Smooth muscle cell (in vitro differentiated cells): ENCODE data around the gene LAMA3. TPM values are rescaled to one million over a fixed set of nuclear protein-coding genes. Genes with fewer than 3 reads are reported as not detected.

Experiments used
- DNase-seq: peaks from one replicate; lab custom pipeline; 2025; ENCODE audit not compliant: unreplicated experiment; lab: John Stamatoyannopoulos, UW
- H2AFZ ChIP-seq: fragments of 200-600 bp; sonication (generic); 2 replicates; pipeline ENCODE4 v1.6.0; 2016; ENCODE audit warnings: antibody characterized with exemption, low read depth, mild to moderate bottlenecking
- H3F3A ChIP-seq: fragments of 200-600 bp; sonication (generic); 2 replicates; pipeline ENCODE4 v1.6.0; 2017; ENCODE audit warnings: antibody characterized with exemption, low read depth
- H3K27ac ChIP-seq: fragments of 200-600 bp; sonication (generic); 2 replicates; pipeline ENCODE4 v1.5.1; 2016; ENCODE audit warnings: low read depth, mild to moderate bottlenecking
- H3K27me3 ChIP-seq: fragments of 200-600 bp; sonication (generic); 2 replicates; pipeline ENCODE4 v1.6.1; 2016; ENCODE audit warnings: low read depth, mild to moderate bottlenecking
- H3K36me3 ChIP-seq: fragments of 200-600 bp; sonication (generic); 2 replicates; pipeline ENCODE4 v1.5.1; 2016; ENCODE audit warnings: low read depth
- H3K4me1 ChIP-seq: fragments of 200-600 bp; sonication (generic); 2 replicates; pipeline ENCODE4 v1.5.1; 2016; ENCODE audit warnings: low read depth
- H3K4me2 ChIP-seq: fragments of 200-600 bp; sonication (generic); 2 replicates; pipeline ENCODE4 v1.6.0; 2016; ENCODE audit warnings: mild to moderate bottlenecking
- H3K4me3 ChIP-seq: fragments of 200-600 bp; sonication (generic); 2 replicates; pipeline ENCODE4 v1.5.1; 2016; ENCODE audit warnings: mild to moderate bottlenecking
- H3K79me2 ChIP-seq: fragments of 200-600 bp; sonication (generic); 2 replicates; pipeline ENCODE4 v1.6.0; 2016; ENCODE audit warnings: low read depth, mild to moderate bottlenecking
- H3K9ac ChIP-seq: fragments of 200-600 bp; sonication (generic); 2 replicates; pipeline ENCODE4 v1.6.0; 2016; ENCODE audit warnings: low read depth
- H3K9me3 ChIP-seq: fragments of 200-600 bp; sonication (generic); replicated peaks from 2 replicates; pipeline ENCODE4 v1.5.1; 2016; ENCODE audit warnings: low read depth
- H4K20me1 ChIP-seq: fragments of 200-600 bp; sonication (generic); 2 replicates; pipeline ENCODE4 v1.6.0; 2016; ENCODE audit warnings: low read depth
- WGBS: methylation state at CpG from one replicate; pipeline ENCODE4 v1.1.7; 2016; ENCODE audit warnings: low lambda C conversion rate; 5-methylcytosine and 5-hydroxymethylcytosine counted together
- polyA plus RNA-seq: library from polyadenylated mRNA; unstranded; fragments of >200 nt; fragmentation: Nextera tagmentation; extraction: Ambion mirVana; gene quantifications from 2 replicates; pipeline ENCODE4 v1.2.1, GENCODE V29; 2016
- total RNA-seq: library from RNA; depleted of rRNA; stranded (reverse); fragments of >200 nt; gene quantifications from 2 replicates; pipeline ENCODE4 v1.2.3, GENCODE V29; 2014
- TF ChIP-seq, protein P1 (sequence below): fragments of 200-600 bp; sonication (generic); IDR thresholded peaks from 2 replicates; pipeline ENCODE4 v1.5.1; 2017; ENCODE audit warnings: borderline replicate concordance, mild to moderate bottlenecking, antibody characterized with exemption; ENCODE audit not compliant: insufficient read depth, poor library complexity, severe bottlenecking

LAMA3 gene
- total and polyA plus RNA-seq, 2 experiments from 2014 or later, result 7.8 to 23.1 TPM

DNA sequence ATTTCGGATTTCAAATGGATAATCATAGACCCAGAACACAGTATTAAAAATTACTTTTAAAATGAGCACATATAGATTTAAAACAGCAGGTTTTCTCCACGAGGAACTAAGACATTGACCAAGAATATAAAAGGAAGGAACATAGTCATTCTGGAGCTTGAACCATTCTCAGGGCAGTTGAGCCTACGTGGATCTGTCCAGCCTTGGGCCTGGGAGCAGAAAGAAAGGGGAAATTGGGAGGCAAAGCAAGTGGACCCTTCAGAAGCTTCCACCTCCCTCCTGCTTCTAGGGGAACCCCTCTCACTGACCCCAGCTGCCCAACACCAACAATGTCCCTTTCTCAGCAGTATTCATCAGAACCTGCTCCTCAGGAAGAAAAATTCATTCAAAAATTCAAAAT lies 293.9 kb downstream of the LAMA3 start:
- 79% methylated on average over 3 of the region's 3 CpGs for WGBS
- Histone ChIP-seq H3K27me3 (no peaks in the 10 kb centered on the region), H4K20me1 (no peaks in the 10 kb centered on the region), H3K9ac (no peak overlapping the region), H3K36me3 (no peaks in the 10 kb centered on the region), H2AFZ (no peak overlapping the region), H3F3A (no peaks in the 10 kb centered on the region), H3K9me3 (no peaks in the 10 kb centered on the region), H3K79me2 (no peaks in the 10 kb centered on the region), H3K4me3 (no peak overlapping the region), H3K4me2 (peak overlapping the region; percentile 56), H3K4me1 (peaks cover 27% of the 10 kb centered on the region), H3K27ac (peak overlapping the region; percentile 76)
- no peak for DNase-seq
- TF ChIP-seq, protein P1, sequence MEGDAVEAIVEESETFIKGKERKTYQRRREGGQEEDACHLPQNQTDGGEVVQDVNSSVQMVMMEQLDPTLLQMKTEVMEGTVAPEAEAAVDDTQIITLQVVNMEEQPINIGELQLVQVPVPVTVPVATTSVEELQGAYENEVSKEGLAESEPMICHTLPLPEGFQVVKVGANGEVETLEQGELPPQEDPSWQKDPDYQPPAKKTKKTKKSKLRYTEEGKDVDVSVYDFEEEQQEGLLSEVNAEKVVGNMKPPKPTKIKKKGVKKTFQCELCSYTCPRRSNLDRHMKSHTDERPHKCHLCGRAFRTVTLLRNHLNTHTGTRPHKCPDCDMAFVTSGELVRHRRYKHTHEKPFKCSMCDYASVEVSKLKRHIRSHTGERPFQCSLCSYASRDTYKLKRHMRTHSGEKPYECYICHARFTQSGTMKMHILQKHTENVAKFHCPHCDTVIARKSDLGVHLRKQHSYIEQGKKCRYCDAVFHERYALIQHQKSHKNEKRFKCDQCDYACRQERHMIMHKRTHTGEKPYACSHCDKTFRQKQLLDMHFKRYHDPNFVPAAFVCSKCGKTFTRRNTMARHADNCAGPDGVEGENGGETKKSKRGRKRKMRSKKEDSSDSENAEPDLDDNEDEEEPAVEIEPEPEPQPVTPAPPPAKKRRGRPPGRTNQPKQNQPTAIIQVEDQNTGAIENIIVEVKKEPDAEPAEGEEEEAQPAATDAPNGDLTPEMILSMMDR, result no peak

DNA sequence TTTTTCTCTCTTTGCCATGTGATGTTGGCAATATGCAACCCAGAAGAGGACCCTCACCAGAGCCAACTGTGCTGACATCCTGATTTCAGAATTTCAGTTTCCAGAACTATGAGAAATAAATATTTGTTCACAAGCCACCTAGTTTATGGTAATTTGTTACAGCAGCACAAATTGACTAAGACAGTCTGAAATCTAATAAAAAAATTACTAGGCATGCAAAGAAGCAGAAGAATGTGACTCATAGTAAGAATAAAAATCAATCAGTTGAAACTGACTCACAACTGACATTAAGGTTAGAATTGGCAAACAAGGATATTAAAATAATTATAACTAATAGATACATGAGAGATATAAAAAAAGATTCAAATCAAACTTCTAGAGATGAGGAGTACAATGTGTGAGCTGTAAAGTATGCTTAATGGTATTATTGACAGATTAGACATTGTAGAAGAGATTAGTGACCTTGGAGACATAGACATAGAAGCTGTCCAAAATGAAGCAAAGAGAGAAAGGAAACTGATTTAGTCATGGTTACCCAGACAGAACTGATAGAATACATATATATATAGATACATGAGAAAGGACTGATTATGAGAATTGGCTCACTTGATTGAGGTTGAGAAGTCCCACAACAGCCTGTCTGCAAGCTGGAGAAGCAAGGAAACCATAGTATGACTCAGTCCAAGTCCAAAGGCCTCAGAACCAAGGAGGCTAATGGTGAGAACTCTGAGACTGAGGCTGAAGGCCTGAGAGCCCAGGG lies 297.5 kb downstream of the LAMA3 start:
- Histone ChIP-seq H3K4me3 (no peak overlapping the region), H3K9me3 (no peaks in the 10 kb centered on the region), H2AFZ (no peak overlapping the region), H3K9ac (no peak overlapping the region), H3K36me3 (no peaks in the 10 kb centered on the region), H4K20me1 (no peaks in the 10 kb centered on the region), H3K27me3 (peaks cover 10% of the 10 kb centered on the region), H3F3A (no peaks in the 10 kb centered on the region), H3K79me2 (no peaks in the 10 kb centered on the region), H3K27ac (no peak overlapping the region), H3K4me2 (no peak overlapping the region), H3K4me1 (peaks cover 16% of the 10 kb centered on the region)
- no peak for DNase-seq
- TF ChIP-seq, protein P1, result no peak

DNA sequence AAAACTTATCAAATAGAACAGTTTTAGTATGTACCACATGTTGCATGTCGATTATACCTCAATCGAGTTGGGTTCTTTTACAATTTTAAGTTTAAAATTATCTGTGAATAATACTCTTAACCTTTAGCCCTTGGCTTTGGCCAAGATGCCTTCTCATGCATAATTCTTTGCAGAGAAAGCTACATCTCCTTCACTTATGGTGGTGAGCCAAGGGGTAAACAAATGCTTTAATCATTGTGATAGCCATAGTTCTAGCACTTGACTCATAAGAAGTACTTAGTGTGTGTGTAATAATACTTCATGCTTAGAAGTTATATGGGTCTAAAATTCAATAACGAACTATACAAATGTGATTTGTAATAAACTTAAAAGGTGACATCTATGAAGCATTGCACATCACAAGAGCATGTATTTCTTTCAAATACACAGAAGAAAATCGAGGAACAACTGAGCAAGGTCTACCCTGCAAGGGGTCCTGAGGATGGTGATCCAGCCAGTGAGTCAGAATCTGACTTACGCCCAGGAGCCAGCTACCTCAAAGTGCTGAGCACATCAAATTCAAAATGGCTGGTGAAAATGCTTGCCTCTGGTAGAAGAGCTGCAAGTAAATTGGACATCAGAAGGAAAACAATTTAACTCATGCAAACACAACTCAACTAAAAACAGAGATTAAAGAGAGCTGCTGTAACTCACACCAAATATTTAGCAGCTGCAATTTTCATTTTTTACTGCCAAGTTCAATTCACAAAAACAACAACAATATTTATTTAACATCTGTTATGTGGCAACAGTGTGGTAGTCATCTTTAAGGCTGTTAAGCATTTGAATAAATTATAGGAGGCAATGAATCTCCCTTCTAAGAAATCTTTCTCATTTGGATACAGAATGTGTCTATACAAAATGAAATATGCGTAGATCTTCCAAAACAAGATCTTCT lies 301.5 kb downstream of the LAMA3 start:
- Histone ChIP-seq H4K20me1 (no peaks in the 10 kb centered on the region), H3F3A (no peaks in the 10 kb centered on the region), H3K4me3 (no peak overlapping the region), H3K27me3 (peaks cover 10% of the 10 kb centered on the region), H3K36me3 (no peaks in the 10 kb centered on the region), H3K27ac (no peak overlapping the region), H2AFZ (no peak overlapping the region), H3K4me1 (no peaks in the 10 kb centered on the region), H3K9me3 (no peaks in the 10 kb centered on the region), H3K9ac (no peak overlapping the region), H3K79me2 (no peaks in the 10 kb centered on the region), H3K4me2 (no peak overlapping the region)
- TF ChIP-seq, protein P1, result no peak
- DNase-seq, result no peak
- WGBS, result 86% methylated on average over 6 of the region's 6 CpGs
